Measurements from ENCODE around the gene ERI3.
A peak's percentile ranks its signal among the peaks of the same experiment; 100 is the strongest.

Gene ERI3

GRCh38 chr1:44347280-44347679 lies 7.8 kb downstream of the ERI3 start:
- no peak for DNase-seq

DNA sequence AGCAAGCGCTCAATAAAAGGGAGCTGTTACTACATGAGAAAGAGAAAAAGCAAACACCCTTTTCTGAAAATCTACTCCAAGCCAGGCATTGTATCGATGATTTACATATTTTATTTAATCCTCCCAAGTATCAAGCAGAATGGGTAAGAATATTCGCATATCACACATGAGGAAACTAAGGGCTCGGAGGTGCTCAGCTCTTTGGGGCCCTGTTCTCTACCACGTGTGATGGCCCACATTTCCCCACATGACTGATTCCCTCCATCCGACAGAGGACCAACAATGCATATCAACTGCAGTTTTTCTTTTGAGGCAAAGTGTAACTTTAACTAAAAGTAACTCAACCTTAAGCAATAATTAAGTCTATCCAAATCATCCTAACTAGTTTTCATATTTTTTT lies 8.2 kb downstream of the ERI3 start:
- DNase-seq = no peak

DNA sequence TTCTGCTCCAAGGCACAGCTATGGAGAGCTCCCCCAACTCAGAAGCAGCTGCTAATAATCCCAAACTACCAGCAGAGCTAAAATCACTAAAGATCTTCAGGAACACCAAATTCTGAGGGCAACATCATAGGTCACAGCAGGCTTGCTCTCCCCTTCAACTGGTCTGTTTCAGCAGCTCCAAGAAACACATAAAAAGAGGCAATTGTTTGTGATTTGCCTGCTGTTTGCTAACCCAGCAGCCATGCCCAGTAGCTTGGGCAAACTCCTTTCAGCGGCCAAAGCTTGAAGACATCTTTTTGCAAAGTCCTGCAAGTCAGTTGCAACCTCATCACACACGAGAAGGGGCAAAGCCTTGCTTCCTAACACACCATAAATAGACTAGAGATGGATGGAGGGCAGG lies 8.9 kb downstream of the ERI3 start:
- DNase-seq = no peak

DNA sequence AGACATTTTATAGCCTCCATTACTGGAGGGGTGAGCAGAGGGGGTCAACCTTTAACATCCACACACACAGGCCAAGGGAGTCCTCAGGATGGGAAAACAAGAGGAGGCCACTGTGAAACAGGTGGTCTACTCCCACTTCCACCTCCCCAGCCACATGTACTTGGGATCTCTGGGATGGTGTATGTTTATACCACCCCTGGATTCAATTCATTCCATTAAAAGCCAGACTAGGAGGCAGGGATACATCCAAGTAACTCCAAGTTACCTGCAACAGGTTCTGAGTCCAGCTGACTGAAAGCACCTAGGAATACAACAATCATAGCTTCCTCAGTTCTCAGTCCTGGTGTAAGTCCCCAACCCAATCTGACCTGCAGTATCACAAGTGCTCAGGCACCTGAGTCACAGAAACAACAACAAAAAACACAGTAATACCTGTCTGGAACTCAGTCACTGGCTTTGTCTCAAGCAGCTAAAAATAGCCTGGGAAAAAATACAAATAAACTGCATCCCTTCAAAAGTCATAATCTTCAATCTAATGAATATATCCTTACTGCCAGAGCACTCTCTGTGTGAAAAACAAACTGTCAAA lies 9.8 kb downstream of the ERI3 start:
- DNase-seq = no peak

DNA sequence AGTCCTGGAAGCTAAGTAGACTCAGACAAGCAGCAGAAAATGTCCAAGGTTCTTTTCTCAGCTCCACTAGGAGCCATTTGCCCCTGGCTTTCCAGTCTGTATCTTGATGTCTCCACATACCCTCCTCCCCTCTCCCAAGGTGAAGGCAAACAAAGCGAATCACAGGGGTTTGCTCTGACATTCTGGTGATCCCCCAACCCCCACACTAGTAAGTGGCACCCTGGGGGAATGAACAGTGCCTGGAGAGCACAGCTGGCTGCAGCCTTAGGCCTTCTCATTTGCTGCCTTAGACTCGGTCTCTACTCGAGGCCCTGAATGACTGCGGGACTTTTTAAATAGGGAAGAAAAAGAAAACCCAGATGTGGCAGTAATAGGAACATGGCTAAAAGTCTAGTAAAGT lies 15.3 kb downstream of the ERI3 start:
- DNase-seq = no peak

GRCh38 chr1:44338136-44338535 lies 16.9 kb downstream of the ERI3 start:
- DNase-seq = no peak

DNA sequence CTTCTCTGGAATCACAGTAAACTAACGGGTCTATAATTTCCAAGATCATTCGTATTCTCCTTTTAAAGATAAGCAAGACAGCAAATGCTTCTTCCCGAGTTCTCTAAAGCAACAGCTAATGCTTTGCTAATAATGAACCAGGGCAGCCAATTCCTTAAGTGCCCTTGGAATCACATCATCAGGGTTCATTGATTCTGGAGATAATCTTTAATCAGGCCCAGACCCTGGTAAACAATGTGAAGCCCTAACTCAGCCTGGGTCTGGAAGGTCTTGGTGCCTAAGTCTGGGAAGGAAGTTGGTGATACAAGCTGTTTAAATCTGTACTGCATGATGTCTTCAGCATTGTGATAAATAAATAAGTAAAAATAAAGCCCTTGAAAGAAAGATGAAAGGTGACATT lies 18.4 kb downstream of the ERI3 start:
- DNase-seq = no peak

DNA sequence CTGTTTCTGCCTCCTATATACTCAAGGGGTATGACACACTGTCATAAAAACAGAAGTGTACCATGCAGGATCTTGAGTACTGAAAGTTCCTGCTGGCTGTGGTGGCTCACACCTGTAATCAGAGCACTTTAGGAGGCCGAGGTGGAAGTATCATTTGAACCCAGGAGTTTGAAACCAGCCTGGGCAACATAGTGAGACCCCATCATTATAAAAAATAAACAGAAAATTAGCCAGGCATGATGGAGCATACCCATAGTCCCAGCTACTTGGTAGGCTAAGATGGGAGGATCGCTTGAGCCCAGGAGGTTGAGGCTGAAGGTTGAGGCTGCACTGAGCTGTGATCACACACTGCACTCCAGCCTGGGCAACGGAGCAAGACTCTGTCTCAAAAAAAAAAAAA lies 20.1 kb downstream of the ERI3 start:
- DNase-seq = no peak

DNA sequence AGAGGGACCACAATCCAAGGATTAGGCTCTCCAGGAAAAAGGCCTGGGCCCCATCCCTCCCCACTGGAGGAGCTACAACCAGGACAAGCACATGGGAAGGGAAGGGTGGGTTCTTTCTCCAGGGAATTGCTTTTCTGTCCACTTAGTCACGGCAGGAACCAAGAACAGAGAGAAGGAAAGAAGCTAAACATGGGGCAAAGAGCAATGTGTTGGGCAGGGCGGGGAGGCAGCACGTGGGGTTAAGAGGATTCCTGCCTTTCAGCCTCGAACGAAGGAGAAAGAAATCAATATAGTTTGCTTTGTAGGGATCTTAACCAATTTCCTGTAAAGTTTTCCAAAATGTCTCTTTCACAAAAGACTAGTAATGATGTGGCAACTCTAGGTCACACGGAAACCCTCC lies 21.7 kb downstream of the ERI3 start:
- DNase-seq = no peak

- DNase-seq = no peak
Observed at GRCh38 chr1:44332505-44332904, 22.6 kb downstream of the ERI3 start.

GRCh38 chr1:44330935-44331334 lies 24.1 kb downstream of the ERI3 start:
- DNase-seq = no peak

GRCh38 chr1:44328671-44329416 lies 26.2 kb downstream of the ERI3 start:
- DNase-seq = no peak

DNA sequence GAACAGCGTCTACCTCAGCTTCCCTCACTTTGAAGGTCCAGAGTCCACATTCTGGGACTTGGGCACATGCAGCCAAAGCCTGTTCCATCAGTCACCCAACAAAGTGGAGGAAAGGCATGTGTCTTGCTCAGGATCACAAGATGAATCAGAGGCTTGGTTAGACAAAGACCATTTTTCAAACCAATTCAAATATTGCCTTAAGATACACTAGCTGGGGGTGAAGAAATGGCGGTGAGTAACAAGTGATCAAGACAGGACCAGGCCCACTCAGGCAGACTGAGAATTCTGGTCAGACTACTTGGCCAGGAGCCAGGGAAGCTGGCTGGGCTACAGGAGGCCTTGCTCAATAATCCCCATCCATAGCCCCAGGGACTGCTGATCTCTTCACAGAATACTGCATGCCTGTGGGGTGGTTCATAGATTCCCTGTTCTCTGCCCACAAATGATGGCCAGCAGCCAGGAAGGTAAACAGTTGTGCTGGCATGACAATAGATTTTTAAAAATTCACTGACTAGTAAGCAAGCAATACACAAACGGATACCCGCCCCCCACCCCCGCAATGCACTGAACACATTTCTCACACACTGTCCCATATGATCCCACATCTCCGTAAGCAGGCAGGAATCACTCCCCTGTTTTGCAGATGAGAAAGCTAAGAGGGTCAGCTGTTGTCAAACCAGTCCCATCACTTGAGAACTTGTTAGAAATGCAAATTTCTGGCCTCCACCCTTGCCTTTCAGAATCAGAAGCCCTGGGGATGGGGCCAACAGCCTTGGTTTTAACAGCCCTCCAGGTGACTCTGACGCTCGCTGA lies 27.2 kb downstream of the ERI3 start:
- DNase-seq = no peak

- no peak for DNase-seq
Observed at GRCh38 chr1:44326821-44327465, 28.1 kb downstream of the ERI3 start.

DNA sequence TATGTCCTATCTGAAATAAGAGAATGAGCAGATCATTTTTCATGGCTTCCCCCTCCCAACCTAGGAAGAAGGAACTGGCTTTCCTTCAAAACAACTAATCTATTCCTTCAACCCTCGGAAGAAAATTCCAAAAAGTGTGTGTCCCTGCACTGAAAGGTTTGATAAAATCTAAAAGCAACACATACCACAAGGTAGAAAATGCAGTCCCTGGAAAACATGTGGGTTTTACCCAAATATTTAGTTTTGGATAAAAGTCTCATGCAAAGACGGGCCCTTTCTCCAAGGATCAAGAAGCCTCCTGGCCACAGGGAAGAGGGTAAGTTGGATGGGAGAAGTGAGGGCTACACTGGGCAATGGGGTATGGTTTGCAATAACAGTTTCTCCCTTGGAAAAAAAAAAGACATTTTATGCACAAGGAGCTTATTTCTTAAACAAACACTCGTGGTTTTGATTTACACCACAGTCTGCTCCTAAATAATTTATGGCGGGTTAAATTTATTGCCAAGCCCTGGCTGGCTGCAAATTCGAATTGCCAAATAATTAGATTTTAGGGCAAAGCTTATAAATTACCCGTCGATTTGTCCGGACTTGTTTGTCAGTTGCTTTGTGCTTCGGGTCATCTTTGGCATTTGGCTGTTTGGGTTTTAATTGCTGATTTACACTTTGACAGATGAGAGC lies 28.9 kb downstream of the ERI3 start:
- no peak for DNase-seq

GRCh38 chr1:44323947-44324346 lies 31.1 kb downstream of the ERI3 start:
- DNase-seq = no peak

DNA sequence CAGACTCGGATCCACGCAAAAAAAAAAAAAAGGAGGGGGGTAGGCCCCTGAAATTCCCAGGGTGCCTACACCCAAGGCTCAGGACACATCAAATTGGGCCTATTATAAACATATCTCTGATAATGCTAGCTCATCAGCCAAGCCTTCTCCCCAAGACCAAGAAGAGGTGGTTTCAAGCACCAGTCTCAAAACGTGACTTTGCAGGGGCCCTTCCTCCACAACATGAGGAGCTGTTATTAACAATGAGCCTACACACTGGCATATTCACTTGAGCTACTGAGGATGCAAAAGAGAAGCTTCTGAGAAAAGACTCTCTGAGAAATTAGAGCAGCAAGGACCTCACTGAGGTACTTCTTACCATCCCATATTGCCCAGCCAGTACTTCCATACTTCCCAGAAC lies 32.7 kb downstream of the ERI3 start:
- DNase-seq = no peak

- DNase-seq = no peak
Observed at GRCh38 chr1:44321466-44321865, 33.6 kb downstream of the ERI3 start.

- DNase-seq = peak; percentile 43
Observed at GRCh38 chr1:44318097-44319088, 36.7 kb downstream of the ERI3 start.

DNA sequence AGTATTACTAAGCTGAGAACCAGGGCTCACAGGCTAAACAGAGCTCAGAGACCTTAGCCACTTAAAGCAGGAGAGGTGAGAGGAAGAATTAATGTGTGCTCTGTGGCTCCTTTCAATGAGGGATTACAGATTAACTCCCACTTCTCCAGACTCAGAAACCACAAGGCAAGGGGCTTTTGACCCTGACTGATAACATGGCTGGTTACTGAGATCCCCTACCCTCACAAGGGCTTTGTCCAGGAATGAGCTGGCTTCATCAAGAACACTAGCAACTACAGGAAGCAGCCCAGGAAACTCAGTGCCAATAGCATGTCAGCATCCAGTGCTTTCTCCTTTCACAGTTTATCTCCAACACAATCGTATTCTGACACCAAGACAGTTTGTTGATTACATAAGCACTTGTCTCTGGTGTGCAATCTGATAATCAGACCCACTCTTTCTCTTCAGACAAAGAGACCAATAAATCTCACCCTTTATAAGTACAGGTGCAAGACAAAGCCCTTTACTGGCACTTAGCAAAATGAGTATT lies 38.8 kb downstream of the ERI3 start:
- peak; percentile 73 for DNase-seq

DNA sequence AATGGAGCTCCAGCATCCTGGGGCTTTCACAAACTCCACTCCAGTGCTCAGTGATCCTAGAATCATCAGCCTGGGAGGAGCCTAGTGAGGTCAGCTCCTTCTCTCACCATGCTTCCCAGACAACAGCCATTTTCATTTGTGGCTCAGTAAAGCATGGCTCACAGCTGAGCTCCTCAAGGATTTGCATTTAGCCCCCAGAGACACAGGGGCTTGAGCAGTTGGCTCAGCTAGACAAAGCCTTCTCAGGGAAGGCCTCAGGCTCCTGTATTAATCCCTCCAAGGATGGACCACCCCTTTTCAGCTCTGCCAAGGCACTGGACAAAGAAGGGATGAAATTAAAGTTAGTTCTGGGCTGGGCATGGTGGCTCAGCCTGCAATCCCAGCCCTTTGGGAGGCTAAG lies 39.5 kb downstream of the ERI3 start:
- DNase-seq = no peak
